Aorta (tissue), 5 donors: ENCODE measurements around the gene EEPD1. TPM values are rescaled to one million over a fixed set of nuclear protein-coding genes. Genes with fewer than 3 reads are reported as not detected.

Source experiments
- ATAC-seq: fragments of 200-7000 bp; cut with Tn5 transposase; one replicate; pipeline ENCODE4 v1.9.1; 2022; ENCODE audit warnings: moderate library complexity; ENCODE audit not compliant: low FRiP score
- DNase-seq, 2 donors: peaks; one replicate each; pipeline ENCODE4 v3.0.0-alpha.2; 2020
- H3K27ac ChIP-seq, 2 donors: one replicate each; pipeline ENCODE4 v1.5.1; 2013; ENCODE audit warnings: low read length in 2 of 2, mild to moderate bottlenecking in 2 of 2, moderate library complexity in 2 of 2, control low read depth in 1 of 2, inconsistent platforms in 1 of 2, low read depth in 1 of 2
- H3K27me3 ChIP-seq, 2 donors: one replicate each; pipeline ENCODE4 v1.6.1; 2013; ENCODE audit warnings: control low read depth in 1 of 2, low read length in 1 of 2, mild to moderate bottlenecking in 1 of 2, moderate library complexity in 1 of 2; ENCODE audit not compliant: insufficient read depth in 2 of 2, control insufficient read depth in 1 of 2
- H3K36me3 ChIP-seq, 2 donors: one replicate each; pipeline ENCODE4 v1.6.1; 2013; ENCODE audit warnings: control low read depth in 1 of 2, low read length in 1 of 2, mild to moderate bottlenecking in 1 of 2; ENCODE audit not compliant: insufficient read depth in 2 of 2, control insufficient read depth in 1 of 2
- H3K4me1 ChIP-seq, 2 donors: one replicate each; pipeline ENCODE4 v1.6.1; 2013; ENCODE audit warnings: low read length in 2 of 2, control low read depth in 1 of 2, mild to moderate bottlenecking in 1 of 2, moderate library complexity in 1 of 2; ENCODE audit not compliant: insufficient read depth in 2 of 2, control insufficient read depth in 1 of 2
- H3K4me3 ChIP-seq, 2 donors: one replicate each; pipeline ENCODE4 v1.5.1; 2013; ENCODE audit warnings: low read length in 2 of 2, control low read depth in 1 of 2, mild to moderate bottlenecking in 1 of 2
- H3K9me3 ChIP-seq: one replicate; pipeline ENCODE4 v1.6.1; 2013; ENCODE audit warnings: mild to moderate bottlenecking, low read length; ENCODE audit not compliant: control insufficient read depth
- WGBS, 2 donors: extraction: QIAGEN DNeasy Blood & Tissue Kit; methylation state at CpG; one replicate each; pipeline ENCODE4 v1.1.7; 2013; 5-methylcytosine and 5-hydroxymethylcytosine counted together
- intact Hi-C, 2 donors: fragments of 100-400 bp; cut with DNase I; formaldehyde crosslinking; loops; one replicate each; pipeline versions ENCODE4 v1.14.2 to v1.15.0; 2022
- polyA plus RNA-seq, 2 donors: library from polyadenylated mRNA; stranded (reverse); fragments of 200-250 nt; gene quantifications; one replicate each; pipeline ENCODE4 v1.2.3, GENCODE V29; 2013
- total RNA-seq, 2 donors: library from RNA; stranded (reverse); fragmentation: NEBNext Ultra II Directional; extraction: Animal tissue kit (Norgen Biotek cat#: 25700); gene quantifications; one replicate each; pipeline ENCODE4 v1.2.1, GENCODE V29; 2021
- donor health status: healthy with polysubstance abuse.
- donor health status: Bipolar disorder and iron deficiency.
- donor health status: DM: no; HTN: no; CAD: no.
- donor health status: DM: no; HTN: no; CAD: no.
- donor health status: DM: yes; HTN: yes; CAD: no.

EEPD1 gene
- total and polyA plus RNA-seq, 4 donors: 12.4 to 100 (median 14.9) TPM

GRCh38 chr7:36175886-36176285 lies 22.8 kb downstream of the EEPD1 start:
- ATAC-seq (peak; percentile 75), DNase-seq (peak; percentile 80 to 81)
- 23 to 39% methylated on average over 8 of the region's 8 CpGs for WGBS, 2 donors
- Histone ChIP-seq H3K9me3 (no peaks in the 10 kb centered on the region), H3K36me3 (no peaks in the 10 kb centered on the region), H3K27me3 (no peaks in the 10 kb centered on the region), H3K4me1 (no peaks in the 10 kb centered on the region), H3K4me3 (no peak overlapping the region), H3K27ac (peak overlapping the region in 1 of 2 donors; percentile 62)
- intact Hi-C loops: no loop called here

- ATAC-seq (no peak), DNase-seq (no peak)
- H3K4me3 ChIP-seq: no peak overlapping the region
- WGBS, 2 donors: 12 to 23% methylated on average over 4 of the region's 4 CpGs
- H3K9me3 ChIP-seq: no peaks in the 10 kb centered on the region
- no peaks in the 10 kb centered on the region for H3K27me3 ChIP-seq
- H3K27ac ChIP-seq: no peak overlapping the region
- no peaks in the 10 kb centered on the region for H3K36me3 ChIP-seq
- intact Hi-C loops: no loop called here
- H3K4me1 ChIP-seq: no peaks in the 10 kb centered on the region
These were observed 23.6 kb downstream of the EEPD1 start for GRCh38 chr7:36176697-36177096.

GRCh38 chr7:36180121-36180520 lies 27.1 kb downstream of the EEPD1 start:
- Histone ChIP-seq H3K9me3 (no peaks in the 10 kb centered on the region), H3K27ac (no peak overlapping the region), H3K36me3 (no peaks in the 10 kb centered on the region), H3K4me1 (no peaks in the 10 kb centered on the region), H3K4me3 (no peak overlapping the region), H3K27me3 (no peaks in the 10 kb centered on the region)
- DNase-seq (no peak), ATAC-seq (no peak)
- intact Hi-C loops: no loop called here
- WGBS, 2 donors: 74 to 85% methylated on average over 5 of the region's 5 CpGs

- 50 to 55% methylated on average over 4 of the region's 4 CpGs for WGBS, 2 donors
- Histone ChIP-seq H3K9me3 (no peaks in the 10 kb centered on the region), H3K4me1 (peaks cover 0 to 2% of the 10 kb centered on the region in 2 donors), H3K27ac (no peak overlapping the region), H3K36me3 (no peaks in the 10 kb centered on the region), H3K27me3 (no peaks in the 10 kb centered on the region), H3K4me3 (no peak overlapping the region)
- intact Hi-C loops: no loop called here
- DNase-seq (no peak), ATAC-seq (no peak)
These were observed 28.6 kb downstream of the EEPD1 start for GRCh38 chr7:36181668-36182067.

- peak; percentile 36 for ATAC-seq
These were observed 30.0 kb downstream of the EEPD1 start for GRCh38 chr7:36182854-36183604.

GRCh38 chr7:36185092-36185491 lies 32.0 kb downstream of the EEPD1 start:
- H3K9me3 ChIP-seq: no peaks in the 10 kb centered on the region
- H3K27me3 ChIP-seq: no peaks in the 10 kb centered on the region
- 95 to 98% methylated on average over 2 of the region's 2 CpGs for WGBS, 2 donors
- H3K27ac ChIP-seq: no peak overlapping the region
- no peaks in the 10 kb centered on the region for H3K36me3 ChIP-seq
- peaks cover 0 to 2% of the 10 kb centered on the region in 2 donors for H3K4me1 ChIP-seq
- intact Hi-C loops: no loop called here
- no peak overlapping the region for H3K4me3 ChIP-seq
- no peak for ATAC-seq
- no peak for DNase-seq

More at GRCh38 chr7:36182854-36183604, 30.0 kb downstream of the EEPD1 start:
- intact Hi-C loops: no loop called here
- Histone ChIP-seq H3K9me3 (no peaks in the 10 kb centered on the region), H3K4me1 (peaks cover 0 to 2% of the 10 kb centered on the region in 2 donors), H3K4me3 (no peak overlapping the region), H3K27ac (no peak overlapping the region), H3K27me3 (no peaks in the 10 kb centered on the region), H3K36me3 (no peaks in the 10 kb centered on the region)
- 36 to 38% methylated on average over 13 of the region's 13 CpGs for WGBS, 2 donors
- DNase-seq: no peak

GRCh38 chr7:36185756-36186155 lies 32.7 kb downstream of the EEPD1 start:
- Histone ChIP-seq H3K4me1 (peaks cover 2 to 4% of the 10 kb centered on the region in 2 donors), H3K4me3 (no peak overlapping the region), H3K27ac (no peak overlapping the region), H3K36me3 (no peaks in the 10 kb centered on the region), H3K9me3 (no peaks in the 10 kb centered on the region), H3K27me3 (no peaks in the 10 kb centered on the region)
- 73 to 90% methylated on average over 7 of the region's 7 CpGs for WGBS, 2 donors
- intact Hi-C loops: no loop called here
- DNase-seq (no peak), ATAC-seq (no peak)

- intact Hi-C loops: no loop called here
- Histone ChIP-seq H3K27ac (no peak overlapping the region), H3K4me3 (no peak overlapping the region), H3K9me3 (no peaks in the 10 kb centered on the region), H3K27me3 (no peaks in the 10 kb centered on the region), H3K36me3 (no peaks in the 10 kb centered on the region), H3K4me1 (peaks cover 2 to 5% of the 10 kb centered on the region in 2 donors)
- 78 to 79% methylated on average over 6 of the region's 6 CpGs for WGBS, 2 donors
- DNase-seq (no peak), ATAC-seq (no peak)
These were observed 33.5 kb downstream of the EEPD1 start for GRCh38 chr7:36186359-36187121.

GRCh38 chr7:36188266-36188665 lies 35.2 kb downstream of the EEPD1 start:
- WGBS, 2 donors: 97 to 99% methylated on average over 5 of the region's 5 CpGs
- no peak overlapping the region for H3K27ac ChIP-seq
- intact Hi-C loops: no loop called here
- H3K4me1 ChIP-seq: peaks cover 2 to 5% of the 10 kb centered on the region in 2 donors
- H3K36me3 ChIP-seq: no peaks in the 10 kb centered on the region
- H3K27me3 ChIP-seq: no peaks in the 10 kb centered on the region
- DNase-seq (no peak), ATAC-seq (no peak)
- H3K9me3 ChIP-seq: no peaks in the 10 kb centered on the region
- no peak overlapping the region for H3K4me3 ChIP-seq
